Amniotic epithelial cell (primary cell): ENCODE measurements around the gene MRPL17.

Experiments
- DNase-seq: peaks from one replicate; pipeline ENCODE4 v3.0.0-alpha.2; 2010; ENCODE audit warnings: low read depth

Gene MRPL17

GRCh38 chr11:6632116-6633073 is 50.7 kb downstream of the MRPL17 start:
- DNase-seq, result no peak

- no peak for DNase-seq
Measured at GRCh38 chr11:6631361-6631890, 51.7 kb downstream of the MRPL17 start.

GRCh38 chr11:6630632-6631291 is 52.4 kb downstream of the MRPL17 start:
- no peak for DNase-seq
